ENCODE measurements around the gene SCAMP1.
"Not testable (repeated sequence)": the region's sequence is repeated elsewhere in the genome, so short reads cannot be mapped to it uniquely, and the experiment has no call there.

The SCAMP1 gene

GRCh38 chr5:78433972-78434371, 73.6 kb downstream of the SCAMP1 start:
- no peak for DNase-seq

- DNase-seq: no peak
Observed at GRCh38 chr5:78447775-78448424, 87.5 kb downstream of the SCAMP1 start.

- DNase-seq: no peak
Observed at GRCh38 chr5:78449103-78449502, 88.7 kb downstream of the SCAMP1 start.

GRCh38 chr5:78457507-78457906, 97.1 kb downstream of the SCAMP1 start:
- DNase-seq: not testable (repeated sequence)

- no peak for DNase-seq
Observed at GRCh38 chr5:78458843-78459242, 98.4 kb downstream of the SCAMP1 start.

GRCh38 chr5:78467140-78467539, 106.7 kb downstream of the SCAMP1 start:
- no peak for DNase-seq

GRCh38 chr5:78467752-78468357, 107.4 kb downstream of the SCAMP1 start:
- peak; percentile 27 for DNase-seq

- DNase-seq: no peak
Observed at GRCh38 chr5:78471896-78472295, 111.5 kb downstream of the SCAMP1 start.

- DNase-seq: no peak
Observed at GRCh38 chr5:78472469-78473106, 112.2 kb downstream of the SCAMP1 start.

- no peak for DNase-seq
Observed at GRCh38 chr5:78473751-78474150, 113.3 kb downstream of the SCAMP1 start.

- no peak for DNase-seq
Observed at GRCh38 chr5:78475370-78475769, 115.0 kb downstream of the SCAMP1 start.

GRCh38 chr5:78476795-78477194, 116.4 kb downstream of the SCAMP1 start:
- DNase-seq: no peak

- no peak for DNase-seq
Observed at GRCh38 chr5:78482948-78483347, 122.5 kb downstream of the SCAMP1 start.

GRCh38 chr5:78483809-78484521, 123.5 kb downstream of the SCAMP1 start:
- no peak for DNase-seq

GRCh38 chr5:78486218-78486617, 125.8 kb downstream of the SCAMP1 start:
- no peak for DNase-seq

GRCh38 chr5:78487846-78488245, 127.4 kb downstream of the SCAMP1 start:
- DNase-seq: no peak

GRCh38 chr5:78490709-78491485, 130.5 kb downstream of the SCAMP1 start:
- DNase-seq: no peak

- DNase-seq: no peak
Observed at GRCh38 chr5:78492224-78492623, 131.8 kb downstream of the SCAMP1 start.

- no peak for DNase-seq
Observed at GRCh38 chr5:78492650-78493049, 132.2 kb downstream of the SCAMP1 start.

- DNase-seq: no peak
Observed at GRCh38 chr5:78495800-78496199, 135.4 kb downstream of the SCAMP1 start.

GRCh38 chr5:78496373-78496772, 136.0 kb downstream of the SCAMP1 start:
- DNase-seq: no peak

GRCh38 chr5:78497573-78498533, 137.4 kb downstream of the SCAMP1 start:
- peak; percentile 9 for DNase-seq

All from NCI-H510A treated with DMSO at 0.1 percent for 48 hours (cell line).